ENCODE data around the gene ANK3.

ANK3 gene

DNA sequence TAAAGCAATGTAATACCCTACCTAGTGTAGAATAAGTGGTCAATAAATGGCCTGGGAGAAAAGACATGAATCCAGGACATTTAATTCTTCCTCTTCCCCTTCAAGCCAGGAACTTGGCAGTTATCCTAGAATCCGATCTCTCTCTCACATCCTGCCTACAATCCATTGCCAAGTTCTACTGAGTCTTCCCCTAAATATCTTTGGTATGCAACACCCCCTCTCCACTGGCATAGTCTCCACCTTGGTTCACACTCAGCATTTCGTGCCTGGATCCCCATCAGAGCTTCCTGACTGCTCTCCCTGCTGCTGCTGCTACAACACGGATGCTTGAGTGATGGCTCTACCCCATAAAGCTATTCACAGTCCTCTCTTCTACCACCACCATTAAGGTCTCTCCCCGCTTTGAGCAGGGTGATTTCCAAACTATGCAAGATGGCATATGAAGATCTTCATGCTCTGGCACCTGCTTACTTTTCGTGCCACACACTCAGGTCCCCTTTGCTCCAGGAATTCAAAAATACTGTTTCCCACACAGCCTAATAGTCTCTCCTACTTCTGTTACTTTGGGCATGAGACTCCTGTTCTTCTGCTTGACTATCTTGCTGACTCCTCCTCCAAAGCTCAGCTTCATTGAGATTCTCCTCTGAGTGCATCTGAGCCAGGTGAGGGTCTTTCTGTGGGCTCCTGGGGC, 4.8 kb downstream of the ANK3 start:
- H3K9me3 Mint-ChIP-seq, result no peaks in the 10 kb centered on the region
- DNase-seq (ENCODE audit: low spot score in 2 of 2) (no peak), ATAC-seq (replicated peaks; ENCODE audit: extremely low read depth, poor library complexity, severe bottlenecking) (no peak)
- H3K4me1 Mint-ChIP-seq, result peaks cover 18% of the 10 kb centered on the region
- H3K4me3 Mint-ChIP-seq, result no peak overlapping the region
- H3K36me3 Mint-ChIP-seq (ENCODE audit: insufficient read depth), result peaks cover 6% of the 10 kb centered on the region
- H3K27ac Mint-ChIP-seq (ENCODE audit: low read depth), result no peak overlapping the region
- H3K27me3 Mint-ChIP-seq, result no peaks in the 10 kb centered on the region

- Mint-ChIP-seq H3K4me3 (no peak overlapping the region), H3K27ac (ENCODE audit: low read depth) (no peak overlapping the region), H3K36me3 (ENCODE audit: insufficient read depth) (peaks cover 3% of the 10 kb centered on the region), H3K27me3 (no peaks in the 10 kb centered on the region), H3K4me1 (peaks cover 18% of the 10 kb centered on the region), H3K9me3 (no peaks in the 10 kb centered on the region)
- no peak for ATAC-seq (replicated peaks; ENCODE audit: extremely low read depth, poor library complexity, severe bottlenecking)
- no peak for DNase-seq (ENCODE audit: low spot score in 2 of 2)
Observed at GRCh38 chr10:60384011-60384410, 5.7 kb downstream of the ANK3 start.

- no peak overlapping the region for H3K4me3 Mint-ChIP-seq
- DNase-seq (ENCODE audit: low spot score in 2 of 2), result no peak
- peaks cover 24% of the 10 kb centered on the region for H3K4me1 Mint-ChIP-seq
- no peak overlapping the region for H3K27ac Mint-ChIP-seq (ENCODE audit: low read depth)
- H3K27me3 Mint-ChIP-seq, result no peaks in the 10 kb centered on the region
- no peaks in the 10 kb centered on the region for H3K9me3 Mint-ChIP-seq
- no peak for ATAC-seq (replicated peaks; ENCODE audit: extremely low read depth, poor library complexity, severe bottlenecking)
- peaks cover 3% of the 10 kb centered on the region for H3K36me3 Mint-ChIP-seq (ENCODE audit: insufficient read depth)
Observed at GRCh38 chr10:60382946-60383681, 6.6 kb downstream of the ANK3 start.

DNA sequence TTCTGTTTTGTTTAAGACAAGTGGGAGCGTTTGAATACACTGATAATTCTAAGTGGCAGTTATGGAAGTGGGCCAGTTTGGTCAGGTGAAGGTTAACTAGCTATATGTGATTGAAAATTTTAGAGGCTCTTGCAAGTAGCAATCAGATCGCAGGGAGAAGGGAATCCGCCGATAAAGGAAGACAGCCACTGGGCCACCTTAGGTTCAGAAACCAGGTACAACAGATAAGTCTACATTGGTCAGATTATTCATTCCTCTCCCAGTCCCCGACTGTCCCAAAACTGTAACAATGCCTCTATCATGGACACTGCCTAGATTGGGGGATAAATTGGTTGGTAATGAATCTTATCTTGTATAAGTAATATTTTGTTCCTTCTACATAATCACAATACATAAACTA, 8.9 kb downstream of the ANK3 start:
- DNase-seq (ENCODE audit: low spot score in 2 of 2) (no peak), ATAC-seq (replicated peaks; ENCODE audit: extremely low read depth, poor library complexity, severe bottlenecking) (no peak)
- Mint-ChIP-seq H3K27ac (ENCODE audit: low read depth) (no peak overlapping the region), H3K9me3 (no peaks in the 10 kb centered on the region), H3K4me3 (no peak overlapping the region), H3K4me1 (peaks cover 31% of the 10 kb centered on the region), H3K27me3 (no peaks in the 10 kb centered on the region), H3K36me3 (ENCODE audit: insufficient read depth) (peaks cover 3% of the 10 kb centered on the region)

DNA sequence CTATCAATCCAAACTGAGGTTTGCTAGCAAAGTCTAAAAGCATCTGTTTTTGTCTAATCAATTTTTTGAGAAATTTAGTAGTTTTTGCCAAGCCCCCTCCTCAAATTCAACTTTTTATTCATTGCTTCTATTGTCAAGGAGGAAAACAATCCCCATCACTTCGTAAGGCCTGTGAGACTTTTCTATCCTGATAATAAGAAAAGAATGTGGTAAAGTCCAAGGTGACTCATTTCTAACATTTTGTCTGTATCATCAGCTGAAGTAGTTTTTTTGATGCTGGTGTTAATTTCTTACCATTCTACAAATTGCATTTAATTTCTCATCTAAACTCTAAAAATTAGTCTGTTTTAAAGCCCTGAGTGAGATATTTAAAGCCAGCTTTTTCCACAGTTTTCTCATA, 11.7 kb downstream of the ANK3 start:
- peaks cover 38% of the 10 kb centered on the region for H3K4me1 Mint-ChIP-seq

DNA sequence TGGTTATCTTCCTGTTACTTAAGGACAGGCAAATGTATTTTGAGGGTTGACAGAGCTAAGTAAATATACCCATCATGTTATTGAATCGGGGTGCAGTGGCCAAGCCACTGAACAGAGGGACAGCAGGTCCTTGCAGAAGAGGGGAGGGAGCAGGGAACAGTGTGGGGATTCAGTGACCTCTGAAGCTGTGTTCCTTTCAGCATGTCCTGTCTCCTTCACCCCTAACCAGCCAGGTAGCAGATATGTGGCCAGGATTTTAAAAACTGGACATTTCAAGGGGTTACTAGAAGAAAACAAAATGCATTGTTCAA, 12.7 kb downstream of the ANK3 start:
- Mint-ChIP-seq H3K4me3 (no peak overlapping the region), H3K4me1 (peaks cover 39% of the 10 kb centered on the region), H3K9me3 (no peaks in the 10 kb centered on the region), H3K27me3 (no peaks in the 10 kb centered on the region), H3K36me3 (ENCODE audit: insufficient read depth) (peaks cover 8% of the 10 kb centered on the region), H3K27ac (ENCODE audit: low read depth) (no peak overlapping the region)
- DNase-seq (ENCODE audit: low spot score in 2 of 2), result no peak
- ATAC-seq (replicated peaks; ENCODE audit: extremely low read depth, poor library complexity, severe bottlenecking), result no peak

More for the DNA sequence above, 11.7 kb downstream of the ANK3 start:
- DNase-seq (ENCODE audit: low spot score in 2 of 2), result no peak
- no peaks in the 10 kb centered on the region for H3K27me3 Mint-ChIP-seq
- no peak for ATAC-seq (replicated peaks; ENCODE audit: extremely low read depth, poor library complexity, severe bottlenecking)
- no peaks in the 10 kb centered on the region for H3K9me3 Mint-ChIP-seq
- H3K4me3 Mint-ChIP-seq, result no peak overlapping the region
- H3K27ac Mint-ChIP-seq (ENCODE audit: low read depth), result no peak overlapping the region
- peaks cover 8% of the 10 kb centered on the region for H3K36me3 Mint-ChIP-seq (ENCODE audit: insufficient read depth)

GRCh38 chr10:60376221-60377041, 13.2 kb downstream of the ANK3 start:
- Mint-ChIP-seq H3K27me3 (no peaks in the 10 kb centered on the region), H3K4me1 (peaks cover 43% of the 10 kb centered on the region), H3K4me3 (no peak overlapping the region), H3K9me3 (no peaks in the 10 kb centered on the region), H3K36me3 (ENCODE audit: insufficient read depth) (peaks cover 8% of the 10 kb centered on the region), H3K27ac (ENCODE audit: low read depth) (no peak overlapping the region)
- DNase-seq (ENCODE audit: low spot score in 2 of 2) (no peak), ATAC-seq (replicated peaks; ENCODE audit: extremely low read depth, poor library complexity, severe bottlenecking) (no peak)

- Mint-ChIP-seq H3K36me3 (ENCODE audit: insufficient read depth) (peaks cover 8% of the 10 kb centered on the region), H3K9me3 (no peaks in the 10 kb centered on the region), H3K27ac (ENCODE audit: low read depth) (no peak overlapping the region), H3K4me3 (no peak overlapping the region), H3K27me3 (no peaks in the 10 kb centered on the region), H3K4me1 (peaks cover 51% of the 10 kb centered on the region)
- no peak for ATAC-seq (replicated peaks; ENCODE audit: extremely low read depth, poor library complexity, severe bottlenecking)
- no peak for DNase-seq (ENCODE audit: low spot score in 2 of 2)
Observed at GRCh38 chr10:60375293-60376004, 14.2 kb downstream of the ANK3 start.

- Mint-ChIP-seq H3K4me3 (no peak overlapping the region), H3K9me3 (no peaks in the 10 kb centered on the region), H3K36me3 (ENCODE audit: insufficient read depth) (peaks cover 8% of the 10 kb centered on the region), H3K27ac (ENCODE audit: low read depth) (no peak overlapping the region), H3K27me3 (no peaks in the 10 kb centered on the region), H3K4me1 (peaks cover 52% of the 10 kb centered on the region)
- DNase-seq (ENCODE audit: low spot score in 2 of 2) (no peak), ATAC-seq (replicated peaks; ENCODE audit: extremely low read depth, poor library complexity, severe bottlenecking) (no peak)
Observed at GRCh38 chr10:60374836-60375235, 14.8 kb downstream of the ANK3 start.

GRCh38 chr10:60372436-60372835, 17.2 kb downstream of the ANK3 start:
- Mint-ChIP-seq H3K4me1 (peaks cover 39% of the 10 kb centered on the region), H3K27me3 (no peaks in the 10 kb centered on the region), H3K27ac (ENCODE audit: low read depth) (no peak overlapping the region), H3K4me3 (no peak overlapping the region), H3K36me3 (ENCODE audit: insufficient read depth) (peaks cover 8% of the 10 kb centered on the region), H3K9me3 (no peaks in the 10 kb centered on the region)
- ATAC-seq (replicated peaks; ENCODE audit: extremely low read depth, poor library complexity, severe bottlenecking) (no peak), DNase-seq (ENCODE audit: low spot score in 2 of 2) (no peak)

DNA sequence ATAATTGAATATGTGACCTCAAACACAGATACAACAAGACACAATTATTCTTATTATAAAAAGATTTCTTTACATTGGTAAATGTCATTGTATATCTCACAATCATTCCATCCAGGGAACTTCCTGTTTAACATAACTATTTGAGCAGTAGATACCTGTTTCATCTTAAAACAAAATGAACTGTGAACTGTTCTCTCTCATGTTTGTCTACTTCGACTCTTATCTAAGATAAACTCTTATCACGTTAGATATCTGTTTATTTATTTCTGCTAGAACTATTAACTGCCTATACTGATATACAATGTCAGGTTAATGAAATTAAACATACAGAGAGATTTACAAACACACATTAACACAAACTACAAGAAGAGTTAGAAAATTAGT, 20.1 kb downstream of the ANK3 start:
- DNase-seq (ENCODE audit: low spot score in 2 of 2), result no peak
- Mint-ChIP-seq H3K4me1 (peaks cover 27% of the 10 kb centered on the region), H3K4me3 (no peak overlapping the region), H3K36me3 (ENCODE audit: insufficient read depth) (peaks cover 8% of the 10 kb centered on the region), H3K27me3 (no peaks in the 10 kb centered on the region), H3K27ac (ENCODE audit: low read depth) (no peak overlapping the region), H3K9me3 (no peaks in the 10 kb centered on the region)
- no peak for ATAC-seq (replicated peaks; ENCODE audit: extremely low read depth, poor library complexity, severe bottlenecking)

- ATAC-seq (replicated peaks; ENCODE audit: extremely low read depth, poor library complexity, severe bottlenecking) (no peak), DNase-seq (ENCODE audit: low spot score in 2 of 2) (no peak)
- H3K27me3 Mint-ChIP-seq, result no peaks in the 10 kb centered on the region
- no peak overlapping the region for H3K27ac Mint-ChIP-seq (ENCODE audit: low read depth)
- peaks cover 23% of the 10 kb centered on the region for H3K4me1 Mint-ChIP-seq
- H3K9me3 Mint-ChIP-seq, result no peaks in the 10 kb centered on the region
- no peak overlapping the region for H3K4me3 Mint-ChIP-seq
- H3K36me3 Mint-ChIP-seq (ENCODE audit: insufficient read depth), result peaks cover 4% of the 10 kb centered on the region
Observed at GRCh38 chr10:60368875-60369546, 20.7 kb downstream of the ANK3 start.

Data from central memory CD8-positive, alpha-beta T cell (primary cell).